ENCODE results near the gene LIPE.
"Not testable (repeated sequence)": the region's sequence is repeated elsewhere in the genome, so short reads cannot be mapped to it uniquely, and the experiment has no call there.

Gene LIPE, protein sequence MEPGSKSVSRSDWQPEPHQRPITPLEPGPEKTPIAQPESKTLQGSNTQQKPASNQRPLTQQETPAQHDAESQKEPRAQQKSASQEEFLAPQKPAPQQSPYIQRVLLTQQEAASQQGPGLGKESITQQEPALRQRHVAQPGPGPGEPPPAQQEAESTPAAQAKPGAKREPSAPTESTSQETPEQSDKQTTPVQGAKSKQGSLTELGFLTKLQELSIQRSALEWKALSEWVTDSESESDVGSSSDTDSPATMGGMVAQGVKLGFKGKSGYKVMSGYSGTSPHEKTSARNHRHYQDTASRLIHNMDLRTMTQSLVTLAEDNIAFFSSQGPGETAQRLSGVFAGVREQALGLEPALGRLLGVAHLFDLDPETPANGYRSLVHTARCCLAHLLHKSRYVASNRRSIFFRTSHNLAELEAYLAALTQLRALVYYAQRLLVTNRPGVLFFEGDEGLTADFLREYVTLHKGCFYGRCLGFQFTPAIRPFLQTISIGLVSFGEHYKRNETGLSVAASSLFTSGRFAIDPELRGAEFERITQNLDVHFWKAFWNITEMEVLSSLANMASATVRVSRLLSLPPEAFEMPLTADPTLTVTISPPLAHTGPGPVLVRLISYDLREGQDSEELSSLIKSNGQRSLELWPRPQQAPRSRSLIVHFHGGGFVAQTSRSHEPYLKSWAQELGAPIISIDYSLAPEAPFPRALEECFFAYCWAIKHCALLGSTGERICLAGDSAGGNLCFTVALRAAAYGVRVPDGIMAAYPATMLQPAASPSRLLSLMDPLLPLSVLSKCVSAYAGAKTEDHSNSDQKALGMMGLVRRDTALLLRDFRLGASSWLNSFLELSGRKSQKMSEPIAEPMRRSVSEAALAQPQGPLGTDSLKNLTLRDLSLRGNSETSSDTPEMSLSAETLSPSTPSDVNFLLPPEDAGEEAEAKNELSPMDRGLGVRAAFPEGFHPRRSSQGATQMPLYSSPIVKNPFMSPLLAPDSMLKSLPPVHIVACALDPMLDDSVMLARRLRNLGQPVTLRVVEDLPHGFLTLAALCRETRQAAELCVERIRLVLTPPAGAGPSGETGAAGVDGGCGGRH

DNA sequence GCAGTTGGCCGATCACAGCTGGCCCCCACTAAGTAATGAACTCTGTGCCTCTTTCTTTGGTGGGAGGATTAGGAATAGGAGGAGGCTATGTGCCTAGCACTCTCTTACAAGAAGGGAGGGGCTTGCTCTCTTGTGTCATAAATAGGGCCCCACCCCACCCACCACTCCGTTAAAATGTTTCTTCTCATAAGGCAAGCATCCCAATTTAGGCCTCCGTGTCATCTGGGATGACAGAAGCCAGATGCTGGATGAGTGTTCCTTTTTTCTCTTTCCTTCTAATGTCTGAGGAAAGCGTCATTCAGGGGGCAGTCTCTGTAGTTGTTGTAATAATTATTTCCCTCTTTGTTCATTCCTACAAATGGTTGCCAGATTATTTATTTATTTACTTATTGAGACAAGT is at the start of gene LIPE:
LIPE (minus strand) TSS at position 76 of the 400 bp plus-strand sequence. CDS start 239 bp downstream, outside the sequence.
- DNase-seq, result no peak

GRCh38 chr19:42475366-42475765 is 48.2 kb upstream of the LIPE start:
- no peak for DNase-seq

DNA sequence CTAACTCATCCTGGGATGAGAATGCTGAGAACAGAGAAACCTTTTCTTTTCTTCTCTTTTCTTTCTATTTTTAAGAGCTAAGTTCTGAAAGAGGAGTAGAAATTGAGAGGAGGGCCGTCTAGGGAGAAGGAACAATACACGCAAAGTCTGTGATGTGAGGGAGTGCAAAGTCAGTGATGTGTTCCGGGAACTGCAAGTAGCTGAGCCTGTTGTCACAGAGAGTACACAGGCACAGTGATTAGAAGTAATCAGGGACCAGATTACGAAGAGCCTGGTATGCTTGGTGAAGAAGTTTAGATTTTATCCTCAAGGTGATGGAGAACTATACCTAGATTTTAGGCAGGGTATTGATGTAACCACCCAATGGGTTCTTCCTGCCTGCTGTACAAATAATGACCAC is 47.6 kb upstream of the LIPE start:
- DNase-seq, result no peak

GRCh38 chr19:42473686-42474085 is 46.5 kb upstream of the LIPE start:
- DNase-seq, result no peak

DNA sequence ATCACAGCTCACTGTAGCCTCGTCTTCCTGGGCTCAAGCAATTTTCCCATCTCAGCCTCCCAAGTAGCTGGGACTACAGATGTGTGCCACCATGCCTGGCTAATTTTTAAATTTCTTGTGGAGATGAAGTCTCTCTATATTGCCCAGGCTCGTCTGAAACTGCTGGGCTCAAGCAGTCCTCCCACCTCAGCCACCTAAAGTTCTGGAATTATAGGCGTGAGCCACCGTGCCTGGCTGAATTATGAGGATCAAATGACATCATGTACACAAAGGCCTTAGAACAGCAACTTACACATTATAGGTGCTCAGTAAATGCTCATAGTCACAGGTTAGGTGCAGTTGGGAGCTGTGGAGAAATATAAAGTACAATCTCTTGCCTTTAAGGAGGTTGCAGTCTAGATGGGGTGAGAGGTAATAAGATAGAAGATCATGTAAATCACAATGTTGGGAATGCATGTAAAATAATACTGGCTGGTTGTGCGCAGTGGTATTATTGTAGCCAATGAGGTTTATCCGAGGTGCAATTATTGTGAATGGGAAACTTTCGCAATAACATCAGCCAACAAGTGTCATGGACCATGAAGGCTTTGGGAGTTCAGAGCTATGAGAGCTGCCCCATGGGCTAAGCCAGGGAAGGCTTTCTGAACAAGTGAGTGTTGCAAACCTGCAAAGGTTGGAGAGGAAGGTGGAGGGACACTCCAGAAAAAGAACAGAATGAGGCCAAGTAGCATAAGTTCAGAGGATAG is 45.4 kb upstream of the LIPE start:
- DNase-seq, result no peak

- no peak for DNase-seq
Measured at GRCh38 chr19:42471554-42472249, 44.5 kb upstream of the LIPE start.

GRCh38 chr19:42469311-42470235 is 42.4 kb upstream of the LIPE start:
- DNase-seq, result no peak

GRCh38 chr19:42468273-42468796 is 41.1 kb upstream of the LIPE start:
- DNase-seq, result no peak

GRCh38 chr19:42467183-42467760 is 40.1 kb upstream of the LIPE start:
- DNase-seq, result no peak

DNA sequence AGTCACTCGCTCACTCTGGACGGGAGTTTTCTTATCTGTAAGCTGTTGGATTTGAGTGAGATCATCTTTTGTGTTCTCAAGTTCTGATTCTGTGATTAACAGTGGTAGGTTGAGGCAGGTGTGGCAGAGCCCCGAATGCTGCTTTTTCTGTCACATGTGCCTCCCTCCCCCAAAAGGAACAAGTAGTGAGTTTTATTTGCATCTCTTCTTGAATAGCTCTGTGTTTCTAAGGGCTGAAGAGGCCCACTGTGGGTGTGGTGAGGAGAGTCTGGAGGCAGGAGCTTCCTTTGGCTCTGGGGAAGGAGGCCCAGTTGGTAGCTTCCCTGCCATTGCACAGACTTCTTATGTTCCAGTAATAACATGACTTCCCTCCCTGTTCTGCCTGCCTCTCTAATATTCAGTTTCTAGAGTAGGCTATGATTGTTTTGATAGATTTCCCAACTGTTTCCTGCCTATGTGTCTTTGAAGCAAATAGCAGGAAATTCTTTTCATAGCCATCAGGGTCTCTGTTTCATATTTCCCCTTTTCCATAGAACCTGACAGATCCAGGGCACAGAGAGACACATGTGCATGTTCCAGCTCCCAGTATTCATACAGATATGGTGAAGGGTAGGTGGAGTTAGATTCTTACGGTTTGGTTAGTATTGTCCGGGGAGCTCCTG is 39.5 kb upstream of the LIPE start:
- no peak for DNase-seq

DNA sequence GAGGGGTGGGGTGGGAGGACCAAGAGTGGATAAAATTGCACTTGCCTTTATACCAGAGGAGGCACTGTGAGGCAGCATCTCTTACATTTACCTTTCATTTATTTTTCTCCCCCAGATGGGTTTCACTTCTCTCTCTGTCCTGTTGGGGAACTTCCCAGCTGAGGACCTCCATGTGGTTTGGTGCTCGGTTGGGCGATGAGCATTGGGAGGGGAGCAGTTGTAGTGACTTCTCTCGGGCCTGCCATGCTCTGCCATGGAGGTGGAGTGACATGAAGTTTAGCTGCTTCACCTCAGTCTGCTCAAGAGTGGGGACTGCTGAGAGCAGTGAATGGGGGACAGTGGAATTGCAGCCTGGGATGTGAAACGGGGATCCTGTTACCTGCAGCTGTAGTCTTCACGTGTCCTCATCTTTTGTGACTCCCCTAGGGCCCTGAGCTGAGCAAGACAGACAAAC is 38.7 kb upstream of the LIPE start:
- DNase-seq, result no peak

GRCh38 chr19:42461700-42462324 is 34.6 kb upstream of the LIPE start:
- DNase-seq, result no peak

DNA sequence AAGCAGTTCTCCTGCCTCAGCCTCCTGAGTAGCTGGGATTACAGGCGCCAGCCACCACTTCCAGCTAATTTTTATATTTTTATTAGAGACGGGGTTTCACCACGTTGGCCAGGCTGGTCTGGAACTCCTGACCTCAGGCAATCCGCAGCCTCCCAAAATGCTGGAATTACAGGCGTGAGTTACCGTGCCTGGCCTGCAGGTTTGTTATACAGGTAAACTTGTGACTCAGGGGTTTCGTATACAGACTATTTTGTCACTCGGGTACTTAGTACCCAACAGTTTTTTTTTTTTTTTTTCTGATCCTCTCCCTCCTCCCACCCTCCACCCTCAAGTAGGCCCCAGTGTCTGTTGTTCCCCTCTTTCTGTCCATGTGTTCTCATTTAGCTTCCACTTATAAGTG is 34.0 kb upstream of the LIPE start:
- DNase-seq, result not testable (repeated sequence)

DNA sequence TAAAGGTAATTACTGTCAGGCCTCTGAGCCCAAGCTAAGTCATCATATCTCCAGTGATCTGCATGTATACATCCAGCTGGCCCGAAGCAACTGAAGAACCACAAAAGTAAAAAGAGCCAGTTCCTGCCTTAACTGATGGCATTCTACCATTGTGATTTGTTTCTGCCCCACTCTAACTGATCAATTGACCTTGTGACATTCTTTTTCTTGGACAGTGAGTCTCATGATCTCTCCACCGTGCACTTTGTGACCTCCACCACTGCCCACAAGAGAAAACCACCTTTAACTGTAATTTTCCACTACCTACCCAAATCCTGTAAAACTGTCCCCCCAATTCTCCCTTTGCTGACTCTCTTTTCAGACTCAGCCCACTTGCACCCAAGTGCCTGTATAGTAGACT is 32.7 kb upstream of the LIPE start:
- no peak for DNase-seq

DNA sequence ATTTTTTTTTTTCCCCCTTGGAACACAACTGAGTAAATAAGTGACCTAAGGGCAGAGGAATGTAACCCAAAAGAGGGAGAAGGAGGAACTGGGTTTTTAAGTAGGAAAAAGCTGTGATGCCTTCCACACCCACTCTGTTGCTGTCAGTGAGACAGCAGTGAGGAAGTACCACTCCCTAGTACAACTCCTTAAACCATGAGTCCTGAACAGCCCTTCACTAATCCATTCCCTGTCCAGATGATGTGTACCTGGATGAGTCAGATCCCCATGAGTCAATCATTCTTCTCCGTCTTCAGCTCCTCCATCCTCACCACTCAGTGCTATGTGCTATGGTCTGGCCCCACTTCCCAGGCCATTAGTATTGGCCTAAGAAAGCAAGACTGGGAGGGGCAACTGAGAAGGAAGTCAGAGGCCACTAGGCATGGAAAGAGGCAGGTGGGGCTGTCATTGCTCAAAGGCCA is 28.5 kb upstream of the LIPE start:
- DNase-seq, result no peak

DNA sequence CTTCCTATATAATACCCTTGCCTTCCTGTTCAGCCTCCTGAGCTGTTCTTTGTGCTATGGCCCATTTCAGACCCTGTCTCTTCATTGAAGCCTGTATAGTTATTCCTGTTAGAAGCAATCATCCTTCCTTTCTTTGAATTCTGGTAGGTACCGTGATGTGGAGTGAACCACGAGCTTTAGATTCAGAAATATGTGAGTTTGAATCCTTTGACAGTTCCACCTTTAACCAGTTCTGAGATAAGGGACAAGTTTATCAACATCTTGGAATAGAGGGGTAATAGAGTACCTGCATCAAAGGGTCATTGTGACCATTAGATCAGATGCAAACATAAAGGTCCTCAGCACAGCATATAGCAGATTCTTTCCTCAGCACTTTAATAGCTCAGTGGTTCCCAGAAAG is 27.9 kb upstream of the LIPE start:
- no peak for DNase-seq

GRCh38 chr19:42452590-42452989 is 25.4 kb upstream of the LIPE start:
- DNase-seq, result no peak

GRCh38 chr19:42450314-42450934 is 23.2 kb upstream of the LIPE start:
- peak; percentile 66 for DNase-seq

GRCh38 chr19:42448306-42448705 is 21.1 kb upstream of the LIPE start:
- DNase-seq, result not testable (repeated sequence)

Data from right hindlimb (tissue), 1 donor.